Daoy (cell line): ENCODE results near the gene ZNF382. TPM values are rescaled to one million over a fixed set of nuclear protein-coding genes. Genes with fewer than 3 reads are reported as not detected.
"Not testable (repeated sequence)": the region's sequence is repeated elsewhere in the genome, so short reads cannot be mapped to it uniquely, and the experiment has no call there.

Experiments
- DNase-seq: peaks from one replicate; pipeline ENCODE4 v3.0.0-alpha.2; 2015; ENCODE audit warnings: low read depth
- total RNA-seq: library from RNA; depleted of rRNA; stranded (reverse); fragments of >200 nt; shearing (Covaris generic); gene quantifications from 2 replicates; pipeline ENCODE4 v1.2.3, GENCODE V29; 2014; rRNA removed

Gene ZNF382
- total RNA-seq = 3.0 and 7.4 TPM in 2 replicates

GRCh38 chr19:36605101-36605876 is at the start of gene ZNF382:
ZNF382 (plus strand) TSS chr19:36605313; CDS start chr19:36609915, 4,602 bp downstream.
- peak; percentile 85 for DNase-seq

- DNase-seq = no peak
These were observed 40.7 kb upstream of the ZNF382 start for GRCh38 chr19:36564391-36564790.

GRCh38 chr19:36572593-36573019 is 32.5 kb upstream of the ZNF382 start:
- no peak for DNase-seq

- peak; percentile 91 for DNase-seq
These were observed 31.9 kb upstream of the ZNF382 start, which contains the start of gene ZNF529 for GRCh38 chr19:36573020-36573894. ZNF529 (minus strand) TSS chr19:36573292; CDS start chr19:36572346, 946 bp downstream.

GRCh38 chr19:36573895-36574720 is 31.0 kb upstream of the ZNF382 start:
- no peak for DNase-seq

- no peak for DNase-seq
These were observed 30.4 kb upstream of the ZNF382 start for GRCh38 chr19:36574741-36575140.

- peak; percentile 17 for DNase-seq
These were observed 27.7 kb upstream of the ZNF382 start for GRCh38 chr19:36577271-36577996.

GRCh38 chr19:36579255-36579654 is 25.9 kb upstream of the ZNF382 start:
- no peak for DNase-seq

GRCh38 chr19:36602681-36603080 is 2.4 kb upstream of the ZNF382 start:
- DNase-seq = not testable (repeated sequence)

- DNase-seq = peak; percentile 77
These were observed 435 bp upstream of the ZNF382 start for GRCh38 chr19:36604656-36605100.

GRCh38 chr19:36605877-36606478 is 865 bp downstream of the ZNF382 start:
- no peak for DNase-seq

GRCh38 chr19:36627057-36627456 is 21.9 kb downstream of the ZNF382 start:
- DNase-seq = no peak

GRCh38 chr19:36635342-36635741 is 30.2 kb downstream of the ZNF382 start:
- DNase-seq = no peak

- no peak for DNase-seq
These were observed 33.9 kb downstream of the ZNF382 start for GRCh38 chr19:36638862-36639510.

GRCh38 chr19:36646746-36647145 is 41.6 kb downstream of the ZNF382 start:
- no peak for DNase-seq

GRCh38 chr19:36652958-36653357 is 47.8 kb downstream of the ZNF382 start:
- no peak for DNase-seq

- no peak for DNase-seq
These were observed 60.7 kb downstream of the ZNF382 start for GRCh38 chr19:36665832-36666231.

GRCh38 chr19:36668646-36669045 is 63.5 kb downstream of the ZNF382 start:
- DNase-seq = no peak

GRCh38 chr19:36672368-36672767 is 67.3 kb downstream of the ZNF382 start:
- DNase-seq = no peak

- DNase-seq = no peak
These were observed 69.1 kb downstream of the ZNF382 start for GRCh38 chr19:36674201-36674600.
